GM12878 (cell line): ENCODE data around the gene SWT1. TPM values are rescaled to one million over a fixed set of nuclear protein-coding genes. Genes with fewer than 3 reads are reported as not detected.

Source experiments
- CHD1 ChIP-seq: IDR thresholded peaks from 2 replicates; pipeline ENCODE4 v1.6.1; 2012; ENCODE audit warnings: low read depth, low read length, improper control_type of control experiment
- ELK1 ChIP-seq: IDR thresholded peaks from 2 replicates; pipeline ENCODE4 v1.6.1; 2012; ENCODE audit warnings: low read depth, low read length, improper control_type of control experiment
- IKZF2 ChIP-seq, 2 experiments: fragments of 450-650 bp; IDR thresholded peaks; 2 replicates each; pipeline ENCODE4 v1.6.1; 2017; ENCODE audit warnings: mild to moderate bottlenecking in 2 of 2, moderate library complexity in 2 of 2
- PAX8 ChIP-seq: fragments of 450-650 bp; IDR thresholded peaks from 2 replicates; pipeline ENCODE4 v1.6.1; 2017; ENCODE audit warnings: mild to moderate bottlenecking, moderate library complexity
- PBX3 ChIP-seq: IDR thresholded peaks from 2 replicates; pipeline ENCODE4 v1.6.1; 2011; ENCODE audit warnings: mild to moderate bottlenecking, low read depth, low read length, moderate library complexity; ENCODE audit not compliant: insufficient replicate concordance
- PKNOX1 ChIP-seq: fragments of 450-650 bp; IDR thresholded peaks from 2 replicates; pipeline ENCODE4 v1.6.1; 2016; ENCODE audit warnings: mild to moderate bottlenecking
- STAT3 ChIP-seq: IDR thresholded peaks from 2 replicates; pipeline ENCODE4 v1.6.1; 2011; ENCODE audit warnings: low read depth, low read length, improper control_type of control experiment
- ZNF592 ChIP-seq: fragments of 450-650 bp; IDR thresholded peaks from 2 replicates; pipeline ENCODE4 v1.6.1; 2017; ENCODE audit warnings: mild to moderate bottlenecking, moderate library complexity
- ZZZ3 ChIP-seq: IDR thresholded peaks from 2 replicates; pipeline ENCODE4 v1.6.1; 2011; ENCODE audit warnings: low read depth; ENCODE audit not compliant: control insufficient read depth, insufficient read length
- polyA plus RNA-seq, 11 experiments: library from polyadenylated mRNA; depleted of rRNA in 4 of 11; unstranded in 6 of 11; stranded (reverse) in 5 of 11; fragments of >200 nt; fragmentation: Nextera tagmentation in 4 of 11; fragmentation: Illumina TruSeq in 1 of 11; extraction: Ambion mirVana in 4 of 11; extraction: Trizol in 1 of 11; gene quantifications; 1 replicate in 1 of 11; 2 replicates in 10 of 11; pipeline versions ENCODE4 v1.2.1 to v1.2.3, GENCODE V29; 2011 to 2016; ENCODE audit warnings: inconsistent platforms in 2 of 11, missing spikeins in 2 of 11, low read depth in 1 of 11
- total RNA-seq, 4 experiments: library from RNA; depleted of rRNA in 3 of 4; stranded (reverse); fragments of >200 nt in 3 of 4; fragmentation: Illumina TruSeq in 1 of 4; extraction: Trizol in 1 of 4; gene quantifications; 2 replicates each; pipeline versions ENCODE4 v1.2.1 to v1.2.3, GENCODE V29; 2013 to 2021
- TF ChIP-seq, protein P1 (sequence below): IDR thresholded peaks from 2 replicates; pipeline ENCODE4 v1.6.1; 2012; ENCODE audit warnings: low read length, inconsistent platforms
- TF ChIP-seq, protein P2 (sequence below): fragments of 450-650 bp; formaldehyde crosslinking; IDR thresholded peaks from 2 replicates; pipeline ENCODE4 v1.4.0; 2020; ENCODE audit warnings: mild to moderate bottlenecking, moderate library complexity

Gene SWT1
- total and polyA plus RNA-seq, 10 of the 15 experiments (the other 5 are each of a cell fraction or from before 2014, with no cell fraction given): 1.0 to 4.2 (median 2.6) TPM

GRCh38 chr1:185317034-185317885, 160.3 kb downstream of the SWT1 start, which contains the start of gene IVNS1ABP (continued):
- peak; percentile 24; the same call in 1 of the 2 replicates for TF ChIP-seq ELK1
- no peak; a peak in 1 of 4 replicates for TF ChIP-seq IKZF2 (IDR thresholded peaks at IDR 0.05)
- no peak for TF ChIP-seq ZNF592
- TF ChIP-seq PBX3: peak; percentile 6
- TF ChIP-seq, protein P1, sequence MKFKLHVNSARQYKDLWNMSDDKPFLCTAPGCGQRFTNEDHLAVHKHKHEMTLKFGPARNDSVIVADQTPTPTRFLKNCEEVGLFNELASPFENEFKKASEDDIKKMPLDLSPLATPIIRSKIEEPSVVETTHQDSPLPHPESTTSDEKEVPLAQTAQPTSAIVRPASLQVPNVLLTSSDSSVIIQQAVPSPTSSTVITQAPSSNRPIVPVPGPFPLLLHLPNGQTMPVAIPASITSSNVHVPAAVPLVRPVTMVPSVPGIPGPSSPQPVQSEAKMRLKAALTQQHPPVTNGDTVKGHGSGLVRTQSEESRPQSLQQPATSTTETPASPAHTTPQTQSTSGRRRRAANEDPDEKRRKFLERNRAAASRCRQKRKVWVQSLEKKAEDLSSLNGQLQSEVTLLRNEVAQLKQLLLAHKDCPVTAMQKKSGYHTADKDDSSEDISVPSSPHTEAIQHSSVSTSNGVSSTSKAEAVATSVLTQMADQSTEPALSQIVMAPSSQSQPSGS: no peak
- no peak for TF ChIP-seq ZZZ3
- TF ChIP-seq PKNOX1: peak; percentile 46
- TF ChIP-seq CHD1: no peak
- TF ChIP-seq PAX8: no peak
- no peak for TF ChIP-seq STAT3
- TF ChIP-seq, protein P2, sequence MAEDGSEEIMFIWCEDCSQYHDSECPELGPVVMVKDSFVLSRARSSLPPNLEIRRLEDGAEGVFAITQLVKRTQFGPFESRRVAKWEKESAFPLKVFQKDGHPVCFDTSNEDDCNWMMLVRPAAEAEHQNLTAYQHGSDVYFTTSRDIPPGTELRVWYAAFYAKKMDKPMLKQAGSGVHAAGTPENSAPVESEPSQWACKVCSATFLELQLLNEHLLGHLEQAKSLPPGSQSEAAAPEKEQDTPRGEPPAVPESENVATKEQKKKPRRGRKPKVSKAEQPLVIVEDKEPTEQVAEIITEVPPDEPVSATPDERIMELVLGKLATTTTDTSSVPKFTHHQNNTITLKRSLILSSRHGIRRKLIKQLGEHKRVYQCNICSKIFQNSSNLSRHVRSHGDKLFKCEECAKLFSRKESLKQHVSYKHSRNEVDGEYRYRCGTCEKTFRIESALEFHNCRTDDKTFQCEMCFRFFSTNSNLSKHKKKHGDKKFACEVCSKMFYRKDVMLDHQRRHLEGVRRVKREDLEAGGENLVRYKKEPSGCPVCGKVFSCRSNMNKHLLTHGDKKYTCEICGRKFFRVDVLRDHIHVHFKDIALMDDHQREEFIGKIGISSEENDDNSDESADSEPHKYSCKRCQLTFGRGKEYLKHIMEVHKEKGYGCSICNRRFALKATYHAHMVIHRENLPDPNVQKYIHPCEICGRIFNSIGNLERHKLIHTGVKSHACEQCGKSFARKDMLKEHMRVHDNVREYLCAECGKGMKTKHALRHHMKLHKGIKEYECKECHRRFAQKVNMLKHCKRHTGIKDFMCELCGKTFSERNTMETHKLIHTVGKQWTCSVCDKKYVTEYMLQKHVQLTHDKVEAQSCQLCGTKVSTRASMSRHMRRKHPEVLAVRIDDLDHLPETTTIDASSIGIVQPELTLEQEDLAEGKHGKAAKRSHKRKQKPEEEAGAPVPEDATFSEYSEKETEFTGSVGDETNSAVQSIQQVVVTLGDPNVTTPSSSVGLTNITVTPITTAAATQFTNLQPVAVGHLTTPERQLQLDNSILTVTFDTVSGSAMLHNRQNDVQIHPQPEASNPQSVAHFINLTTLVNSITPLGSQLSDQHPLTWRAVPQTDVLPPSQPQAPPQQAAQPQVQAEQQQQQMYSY (CRISPR knock-in tag): no peak
